Peyer's patch (tissue), 4 donors: Measurements from ENCODE around the gene PBX2. TPM values are rescaled to one million over a fixed set of nuclear protein-coding genes. Genes with fewer than 3 reads are reported as not detected.
"Not testable (repeated sequence)": the region's sequence is repeated elsewhere in the genome, so short reads cannot be mapped to it uniquely, and the experiment has no call there.

ENCODE experiments used
- DNase-seq, 3 donors: peaks; one replicate each; pipeline ENCODE4 v3.0.0-alpha.2; 2017 to 2019
- H3K27ac ChIP-seq, 4 donors: fragments of 200-600 bp; sonication (generic); one replicate each; pipeline ENCODE4 v1.5.1; 2016 to 2019
- H3K27me3 ChIP-seq, 2 donors: fragments of 200-600 bp; sonication (generic); one replicate each; pipeline ENCODE4 v1.5.1; 2019
- H3K36me3 ChIP-seq, 3 donors: fragments of 200-600 bp; sonication (generic); one replicate each; pipeline ENCODE4 v1.5.1; 2016 to 2019
- H3K4me1 ChIP-seq, 4 donors: fragments of 200-600 bp; sonication (generic); one replicate each; pipeline ENCODE4 v1.5.1; 2016 to 2019
- H3K4me3 ChIP-seq, 4 donors: fragments of 200-600 bp; sonication (generic); 1 replicate in 3 of 4; 2 replicates in 1 of 4; pipeline ENCODE4 v1.5.1; 2016 to 2019; ENCODE audit warnings: mild to moderate bottlenecking in 1 of 4
- H3K9me3 ChIP-seq, 4 donors: fragments of 200-600 bp; sonication (generic); one replicate each; pipeline ENCODE4 v1.5.1; 2016 to 2019; ENCODE audit warnings: mild to moderate bottlenecking in 1 of 4
- CTCF ChIP-seq, 6 experiments: fragments of 450-650 bp in 4 of 6; fragments of 200-600 bp in 2 of 6; sonication (generic) in 1 of 6; IDR thresholded peaks; one replicate each; pipeline ENCODE4 v1.5.1; 2017 to 2019; ENCODE audit warnings: antibody characterized with exemption in 6 of 6, mild to moderate bottlenecking in 3 of 6, moderate library complexity in 1 of 6
- POLR2A ChIP-seq, 2 donors: fragments of 450-650 bp; IDR thresholded peaks; one replicate each; pipeline ENCODE4 v1.5.1; 2017; ENCODE audit warnings: antibody characterized with exemption in 2 of 2, mild to moderate bottlenecking in 2 of 2, moderate library complexity in 2 of 2
- total RNA-seq, 4 donors: library from RNA; depleted of rRNA; stranded (reverse); fragments of >200 nt; gene quantifications; one replicate each; pipeline ENCODE4 v1.1.0, GENCODE V29; 2016

The PBX2 gene
- total RNA-seq, 4 donors from 2014 or later = 33.3 to 74.3 (median 64.4) TPM

- Histone ChIP-seq H3K27me3 (no peaks in the 10 kb centered on the region), H3K27ac (peak overlapping the region; percentile 90 to 98 (median 94)), H3K9me3 (no peaks in the 10 kb centered on the region), H3K4me3 (peak overlapping the region; percentile 51 to 92 (median 69)), H3K4me1 (peaks cover 3 to 57% (median 12%) of the 10 kb centered on the region in 4 donors), H3K36me3 (peaks cover 0 to 10% (median 0%) of the 10 kb centered on the region in 3 donors)
- DNase-seq = no peak
- no peak for TF ChIP-seq CTCF (IDR thresholded peaks at IDR 0.05)
- TF ChIP-seq POLR2A (IDR thresholded peaks at IDR 0.05) = no peak
Observed at GRCh38 chr6:32191696-32192607, 1.9 kb upstream of the PBX2 start.

- Histone ChIP-seq H3K27me3 (no peaks in the 10 kb centered on the region), H3K9me3 (no peaks in the 10 kb centered on the region), H3K4me3 (peak overlapping the region; percentile 59 to 92 (median 76)), H3K4me1 (peaks cover 3 to 57% (median 12%) of the 10 kb centered on the region in 4 donors), H3K27ac (peak overlapping the region; percentile 90 to 98 (median 94)), H3K36me3 (peaks cover 0 to 19% (median 0%) of the 10 kb centered on the region in 3 donors)
- no peak for DNase-seq
- no peak for TF ChIP-seq POLR2A (IDR thresholded peaks at IDR 0.05)
- TF ChIP-seq CTCF (IDR thresholded peaks at IDR 0.05) = no peak
Observed at GRCh38 chr6:32190911-32191677, 1.1 kb upstream of the PBX2 start.

- peaks cover 1 to 56% (median 12%) of the 10 kb centered on the region in 4 donors for H3K4me1 ChIP-seq
- H3K9me3 ChIP-seq = no peaks in the 10 kb centered on the region
- H3K4me3 ChIP-seq = peak overlapping the region; percentile 59 to 92 (median 76)
- H3K27ac ChIP-seq = peak overlapping the region; percentile 90 to 98 (median 94)
- peaks cover 0 to 23% (median 0%) of the 10 kb centered on the region in 3 donors for H3K36me3 ChIP-seq
- DNase-seq = no peak
- TF ChIP-seq POLR2A (IDR thresholded peaks at IDR 0.05) (no peak), CTCF (IDR thresholded peaks at IDR 0.05) (no peak)
- H3K27me3 ChIP-seq = no peaks in the 10 kb centered on the region
Observed at GRCh38 chr6:32189742-32190053, 304 bp downstream of the PBX2 start.

- peaks cover 0 to 55% (median 12%) of the 10 kb centered on the region in 4 donors for H3K4me1 ChIP-seq
- no peaks in the 10 kb centered on the region for H3K27me3 ChIP-seq
- H3K27ac ChIP-seq = peak overlapping the region; percentile 90 to 98 (median 94)
- TF ChIP-seq POLR2A (IDR thresholded peaks at IDR 0.05) = no peak
- H3K9me3 ChIP-seq = no peaks in the 10 kb centered on the region
- H3K4me3 ChIP-seq = peak overlapping the region; percentile 59 to 92 (median 76)
- DNase-seq = no peak
- H3K36me3 ChIP-seq = peaks cover 0 to 23% (median 0%) of the 10 kb centered on the region in 3 donors
Observed at GRCh38 chr6:32189069-32189741, 797 bp downstream of the PBX2 start.

GRCh38 chr6:32188381-32189068 is 1.5 kb downstream of the PBX2 start:
- Histone ChIP-seq H3K27ac (peak overlapping the region; percentile 90 to 98 (median 94)), H3K9me3 (no peaks in the 10 kb centered on the region), H3K4me3 (peak overlapping the region; percentile 59 to 92 (median 76)), H3K36me3 (peaks cover 0 to 26% (median 0%) of the 10 kb centered on the region in 3 donors), H3K4me1 (peaks cover 0 to 55% (median 12%) of the 10 kb centered on the region in 4 donors), H3K27me3 (no peaks in the 10 kb centered on the region)
- no peak for DNase-seq
- no peak for TF ChIP-seq CTCF (IDR thresholded peaks at IDR 0.05)
- no peak for TF ChIP-seq POLR2A (IDR thresholded peaks at IDR 0.05)

GRCh38 chr6:32187725-32188380 is 2.1 kb downstream of the PBX2 start:
- H3K36me3 ChIP-seq = peaks cover 0 to 33% (median 0%) of the 10 kb centered on the region in 3 donors
- peak in 1 of 3 donors; percentile 37 for DNase-seq
- peak overlapping the region in 2 of 4 donors; percentile 59 to 92 for H3K4me3 ChIP-seq
- H3K4me1 ChIP-seq = peaks cover 0 to 55% (median 6%) of the 10 kb centered on the region in 4 donors
- not testable (repeated sequence) for H3K27me3 ChIP-seq, H3K9me3 ChIP-seq
- peak overlapping the region in 3 of 4 donors; percentile 92 to 98 (median 97) for H3K27ac ChIP-seq
